ENCODE results near the gene PTPRE. TPM values are rescaled to one million over a fixed set of nuclear protein-coding genes. Genes with fewer than 3 reads are reported as not detected.
A peak's percentile ranks its signal among the peaks of the same experiment; 100 is the strongest.

The PTPRE gene
- polyA plus RNA-seq, 1 donor from 2014 or later: 4.1 TPM

DNA sequence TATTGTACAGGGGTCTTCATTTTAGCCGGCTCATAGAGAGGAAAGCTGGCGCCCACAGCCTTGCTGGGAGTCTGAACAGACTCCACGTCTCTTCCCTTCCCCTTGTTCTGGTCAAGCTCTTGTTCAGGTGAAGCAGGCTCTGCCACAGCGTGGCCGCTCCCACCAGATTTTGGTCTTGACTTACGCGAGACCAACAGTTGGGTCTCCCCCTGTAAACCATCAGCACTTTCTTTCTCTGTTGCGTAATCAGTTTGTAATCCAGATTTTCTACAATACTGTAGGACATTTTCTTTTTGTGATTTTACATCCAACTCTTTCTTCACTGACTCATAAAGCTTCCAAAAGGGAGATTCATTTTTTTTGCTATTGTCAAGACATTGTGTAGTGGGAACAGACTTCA, 208.5 kb downstream of the PTPRE start:
- Histone ChIP-seq H3K4me3 (ENCODE audit: low read length) (no peak overlapping the region), H3K27ac (ENCODE audit: low read length) (no peak overlapping the region), H3F3A (ENCODE audit: insufficient read depth, low read length, poor library complexity, severe bottlenecking) (no peaks in the 10 kb centered on the region), H3K36me3 (ENCODE audit: insufficient read depth, low read length) (no peaks in the 10 kb centered on the region), H3K27me3 (ENCODE audit: insufficient read depth, low read depth, low read length) (no peaks in the 10 kb centered on the region), H3K4me2 (ENCODE audit: low read length) (no peak overlapping the region), H4K20me1 (ENCODE audit: insufficient read depth) (no peaks in the 10 kb centered on the region), H3K9me3 (ENCODE audit: low read length) (no peaks in the 10 kb centered on the region), H3K9me2 (ENCODE audit: insufficient read depth, low read length) (no peaks in the 10 kb centered on the region), H3K79me2 (replicated peaks; ENCODE audit: insufficient read depth, low read length) (no peaks in the 10 kb centered on the region), H3K9ac (ENCODE audit: low read length) (no peak overlapping the region), H2AFZ (ENCODE audit: low read depth, low read length) (no peak overlapping the region)
- TF ChIP-seq EP300 (conservative IDR thresholded peaks at IDR 0.05; ENCODE audit: poor library complexity, severe bottlenecking) (no peak), SMC3 (conservative IDR thresholded peaks at IDR 0.05; ENCODE audit: poor library complexity) (no peak), EZH2 (IDR thresholded peaks at IDR 0.05; ENCODE audit: borderline replicate concordance, insufficient read depth, low read length, poor library complexity, severe bottlenecking) (no peak), POLR2AphosphoS5 (IDR thresholded peaks at IDR 0.05) (no peak), TAF1 (IDR thresholded peaks at IDR 0.05; ENCODE audit: low read depth) (no peak), RAD21 (conservative IDR thresholded peaks at IDR 0.05) (no peak), CTCF (IDR thresholded peaks at IDR 0.05; ENCODE audit: poor library complexity, severe bottlenecking) (no peak), MXI1 (conservative IDR thresholded peaks at IDR 0.05; ENCODE audit: poor library complexity, severe bottlenecking) (no peak)
- TF ChIP-seq, protein P1, sequence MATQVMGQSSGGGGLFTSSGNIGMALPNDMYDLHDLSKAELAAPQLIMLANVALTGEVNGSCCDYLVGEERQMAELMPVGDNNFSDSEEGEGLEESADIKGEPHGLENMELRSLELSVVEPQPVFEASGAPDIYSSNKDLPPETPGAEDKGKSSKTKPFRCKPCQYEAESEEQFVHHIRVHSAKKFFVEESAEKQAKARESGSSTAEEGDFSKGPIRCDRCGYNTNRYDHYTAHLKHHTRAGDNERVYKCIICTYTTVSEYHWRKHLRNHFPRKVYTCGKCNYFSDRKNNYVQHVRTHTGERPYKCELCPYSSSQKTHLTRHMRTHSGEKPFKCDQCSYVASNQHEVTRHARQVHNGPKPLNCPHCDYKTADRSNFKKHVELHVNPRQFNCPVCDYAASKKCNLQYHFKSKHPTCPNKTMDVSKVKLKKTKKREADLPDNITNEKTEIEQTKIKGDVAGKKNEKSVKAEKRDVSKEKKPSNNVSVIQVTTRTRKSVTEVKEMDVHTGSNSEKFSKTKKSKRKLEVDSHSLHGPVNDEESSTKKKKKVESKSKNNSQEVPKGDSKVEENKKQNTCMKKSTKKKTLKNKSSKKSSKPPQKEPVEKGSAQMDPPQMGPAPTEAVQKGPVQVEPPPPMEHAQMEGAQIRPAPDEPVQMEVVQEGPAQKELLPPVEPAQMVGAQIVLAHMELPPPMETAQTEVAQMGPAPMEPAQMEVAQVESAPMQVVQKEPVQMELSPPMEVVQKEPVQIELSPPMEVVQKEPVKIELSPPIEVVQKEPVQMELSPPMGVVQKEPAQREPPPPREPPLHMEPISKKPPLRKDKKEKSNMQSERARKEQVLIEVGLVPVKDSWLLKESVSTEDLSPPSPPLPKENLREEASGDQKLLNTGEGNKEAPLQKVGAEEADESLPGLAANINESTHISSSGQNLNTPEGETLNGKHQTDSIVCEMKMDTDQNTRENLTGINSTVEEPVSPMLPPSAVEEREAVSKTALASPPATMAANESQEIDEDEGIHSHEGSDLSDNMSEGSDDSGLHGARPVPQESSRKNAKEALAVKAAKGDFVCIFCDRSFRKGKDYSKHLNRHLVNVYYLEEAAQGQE (IDR thresholded peaks at IDR 0.05; ENCODE audit: borderline replicate concordance): no peak

- Histone ChIP-seq H3K27me3 (ENCODE audit: insufficient read depth, low read depth, low read length) (no peaks in the 10 kb centered on the region), H3K79me2 (replicated peaks; ENCODE audit: insufficient read depth, low read length) (no peaks in the 10 kb centered on the region), H3F3A (ENCODE audit: insufficient read depth, low read length, poor library complexity, severe bottlenecking) (no peaks in the 10 kb centered on the region), H3K36me3 (ENCODE audit: insufficient read depth, low read length) (no peaks in the 10 kb centered on the region), H3K9me2 (ENCODE audit: insufficient read depth, low read length) (no peaks in the 10 kb centered on the region), H4K20me1 (ENCODE audit: insufficient read depth) (no peaks in the 10 kb centered on the region), H3K27ac (ENCODE audit: low read length) (no peak overlapping the region), H3K4me2 (ENCODE audit: low read length) (no peak overlapping the region), H3K4me3 (ENCODE audit: low read length) (no peak overlapping the region), H2AFZ (ENCODE audit: low read depth, low read length) (no peak overlapping the region), H3K9ac (ENCODE audit: low read length) (no peak overlapping the region), H3K9me3 (ENCODE audit: low read length) (no peaks in the 10 kb centered on the region)
- TF ChIP-seq POLR2AphosphoS5 (IDR thresholded peaks at IDR 0.05): peak; percentile 97
- no peak for TF ChIP-seq RAD21 (conservative IDR thresholded peaks at IDR 0.05)
- TF ChIP-seq EP300 (conservative IDR thresholded peaks at IDR 0.05; ENCODE audit: poor library complexity, severe bottlenecking): peak; percentile 99
Measured at GRCh38 chr10:128116187-128116586, 209.3 kb downstream of the PTPRE start.

Data from neural cell (in vitro differentiated cells).